Naive thymus-derived CD8-positive, alpha-beta T cell (primary cell): ENCODE data around the gene MXRA8. TPM values are rescaled to one million over a fixed set of nuclear protein-coding genes. Genes with fewer than 3 reads are reported as not detected.

Source experiments
- ATAC-seq, 2 donors: fragments of 150-1000 bp; cut with Tn5 transposase in 1 of 2; sonication (Bioruptor Pico), chemical (Tn5 transposase) in 1 of 2; 1 replicate in 1 of 2; 2 replicates in 1 of 2; pipeline ENCODE4 v1.10.0; 2021; ENCODE audit warnings: mild to moderate bottlenecking in 2 of 2, moderate library complexity in 2 of 2
- POLR2A ChIA-PET: fragments of 350-600 bp; sonication (Branson Sonifier 250); formaldehyde crosslinking; loops from one replicate; lab custom pipeline; 2021; ENCODE audit warnings: antibody characterized with exemption; lab: Charles Lee
- DNase-seq, 10 donors: peaks; one replicate each; pipeline versions ENCODE4 v3.0.0 to v3.0.0-alpha.2; 2020 to 2022
- H3K27ac Mint-ChIP-seq, 10 donors: one replicate each; pipeline ENCODE4 v1.8.0; 2020 to 2022; ENCODE audit warnings: mild to moderate bottlenecking in 10 of 10, mixed read lengths in 10 of 10, moderate library complexity in 4 of 10, inconsistent platforms in 1 of 10
- H3K27me3 Mint-ChIP-seq, 5 donors: one replicate each; pipeline ENCODE4 v1.8.0; 2021 to 2022; ENCODE audit warnings: mixed read lengths in 5 of 5
- H3K36me3 Mint-ChIP-seq, 3 donors: one replicate each; pipeline ENCODE4 v1.8.0; 2020 to 2022; ENCODE audit warnings: mixed read lengths in 3 of 3, mild to moderate bottlenecking in 2 of 3, inconsistent platforms in 1 of 3
- H3K4me1 Mint-ChIP-seq, 4 donors: one replicate each; pipeline ENCODE4 v1.8.0; 2021 to 2022; ENCODE audit warnings: mixed read lengths in 4 of 4
- H3K4me3 Mint-ChIP-seq, 10 donors: one replicate each; pipeline ENCODE4 v1.8.0; 2020 to 2022; ENCODE audit warnings: mild to moderate bottlenecking in 10 of 10, mixed read lengths in 10 of 10, moderate library complexity in 6 of 10, inconsistent platforms in 1 of 10
- H3K9me3 Mint-ChIP-seq, 9 donors: one replicate each; pipeline ENCODE4 v1.8.0; 2020 to 2022; ENCODE audit warnings: mixed read lengths in 9 of 9, mild to moderate bottlenecking in 3 of 9, inconsistent platforms in 1 of 9, moderate library complexity in 1 of 9
- polyA plus RNA-seq, 3 donors: library from polyadenylated mRNA; unstranded; fragments of 300-500 nt; fragmentation: Illumina TruSeq; gene quantifications; one replicate each; pipeline ENCODE4 v1.2.3, GENCODE V29; 2021
- total RNA-seq, 8 experiments: library from RNA in 2 of 8; stranded (reverse) in 2 of 8; gene quantifications; one replicate each; pipeline ENCODE4 v1.2.3 and lab custom pipeline; 2021 to 2026

Gene MXRA8
- total and polyA plus RNA-seq, 5 experiments from 2014 or later = 7.4 to 22.0 (median 7.7) TPM

GRCh38 chr1:1361233-1361981 is 3.1 kb upstream of the MXRA8 start:
- ATAC-seq (no peak), DNase-seq (peak in 1 of 10 donors; percentile 54)
- H3K27ac Mint-ChIP-seq = peak overlapping the region in 1 of 10 donors; percentile 22

GRCh38 chr1:1360506-1361169 is 2.3 kb upstream of the MXRA8 start:
- H3K27ac Mint-ChIP-seq = peak overlapping the region in 3 of 10 donors; percentile 22 to 34 (median 31)
- ATAC-seq = no peak
- H3K36me3 Mint-ChIP-seq = no peaks in the 10 kb centered on the region
- H3K4me1 Mint-ChIP-seq = peaks cover 13 to 36% (median 24%) of the 10 kb centered on the region in 4 donors
- H3K27me3 Mint-ChIP-seq = peaks cover 0 to 7% (median 0%) of the 10 kb centered on the region in 5 donors
- no peaks in the 10 kb centered on the region for H3K9me3 Mint-ChIP-seq
- peak overlapping the region in 3 of 10 donors; percentile 1 to 39 (median 34) for H3K4me3 Mint-ChIP-seq
- DNase-seq = peak in 1 of 10 donors; percentile 31
- POLR2A ChIA-PET = interaction anchor here (2.2 to 2.3 kb wide), 2 partner anchors 10 to 15 kb away, joined by 12 to 37 read pairs; partner anchors contain the start of gene AURKAIP1

More at GRCh38 chr1:1361233-1361981, 3.1 kb upstream of the MXRA8 start:
- POLR2A ChIA-PET = no interaction called here
- Mint-ChIP-seq H3K27me3 (peaks cover 0 to 7% (median 0%) of the 10 kb centered on the region in 5 donors), H3K36me3 (no peaks in the 10 kb centered on the region), H3K9me3 (no peaks in the 10 kb centered on the region), H3K4me1 (peaks cover 13 to 36% (median 24%) of the 10 kb centered on the region in 4 donors), H3K4me3 (peak overlapping the region in 2 of 10 donors; percentile 1 to 34)

GRCh38 chr1:1359664-1360468 is 1.5 kb upstream of the MXRA8 start:
- DNase-seq = peak in 2 of 10 donors; percentile 8 to 45
- POLR2A ChIA-PET = interaction anchor here (1.4 to 3.3 kb wide), 4 partner anchors 10 to 47 kb away, joined by 3 to 37 read pairs (median 12); partner anchors contain the start of genes AURKAIP1 and MRPL20
- Mint-ChIP-seq H3K9me3 (no peaks in the 10 kb centered on the region), H3K27ac (peak overlapping the region in 9 of 10 donors; percentile 71 to 94 (median 89)), H3K4me3 (peak overlapping the region in 9 of 10 donors; percentile 40 to 82 (median 78)), H3K36me3 (no peaks in the 10 kb centered on the region), H3K4me1 (peaks cover 13 to 36% (median 24%) of the 10 kb centered on the region in 4 donors), H3K27me3 (peaks cover 0 to 7% (median 0%) of the 10 kb centered on the region in 5 donors)
- ATAC-seq = no peak

GRCh38 chr1:1359308-1359663 is 931 bp upstream of the MXRA8 start:
- no peaks in the 10 kb centered on the region for H3K9me3 Mint-ChIP-seq
- DNase-seq (peak in 5 of 10 donors; percentile 8 to 77 (median 58)), ATAC-seq (peak; percentile 83 to 90)
- H3K36me3 Mint-ChIP-seq = no peaks in the 10 kb centered on the region
- peak overlapping the region; percentile 34 to 82 (median 78) for H3K4me3 Mint-ChIP-seq
- POLR2A ChIA-PET = interaction anchor here (0.6 to 3.3 kb wide), 5 partner anchors 11 to 96 kb away, joined by 3 to 37 read pairs (median 12); partner anchors contain the start of genes AURKAIP1 and MRPL20
- peak overlapping the region; percentile 70 to 94 (median 88) for H3K27ac Mint-ChIP-seq
- peaks cover 0 to 7% (median 0%) of the 10 kb centered on the region in 5 donors for H3K27me3 Mint-ChIP-seq
- peaks cover 13 to 37% (median 25%) of the 10 kb centered on the region in 4 donors for H3K4me1 Mint-ChIP-seq

GRCh38 chr1:1357871-1358432 is 403 bp downstream of the MXRA8 start:
- POLR2A ChIA-PET = interaction anchor here (3.3 to 7.4 kb wide), 2 partner anchors 10 to 14 kb away, joined by 12 to 105 read pairs; partner anchors contain the start of gene AURKAIP1
- no peaks in the 10 kb centered on the region for H3K9me3 Mint-ChIP-seq
- peaks cover 0 to 8% (median 0%) of the 10 kb centered on the region in 5 donors for H3K27me3 Mint-ChIP-seq
- DNase-seq = peak in 1 of 10 donors; percentile 3
- no peak for ATAC-seq
- peak overlapping the region in 8 of 10 donors; percentile 1 to 88 (median 36) for H3K27ac Mint-ChIP-seq
- H3K4me1 Mint-ChIP-seq = peaks cover 15 to 45% (median 36%) of the 10 kb centered on the region in 4 donors
- H3K36me3 Mint-ChIP-seq = no peaks in the 10 kb centered on the region
- peak overlapping the region in 8 of 10 donors; percentile 8 to 82 (median 52) for H3K4me3 Mint-ChIP-seq

GRCh38 chr1:1356796-1357401 is 1.5 kb downstream of the MXRA8 start:
- peak overlapping the region in 5 of 10 donors; percentile 26 to 80 (median 37) for H3K4me3 Mint-ChIP-seq
- peak overlapping the region in 7 of 10 donors; percentile 6 to 88 (median 38) for H3K27ac Mint-ChIP-seq
- ATAC-seq (no peak), DNase-seq (no peak)
- no peaks in the 10 kb centered on the region for H3K9me3 Mint-ChIP-seq
- H3K4me1 Mint-ChIP-seq = peaks cover 24 to 55% (median 44%) of the 10 kb centered on the region in 4 donors
- H3K36me3 Mint-ChIP-seq = no peaks in the 10 kb centered on the region
- POLR2A ChIA-PET = interaction anchor here (3.3 to 7.4 kb wide), 2 partner anchors 9 to 15 kb away, joined by 12 to 105 read pairs; partner anchors contain the start of gene AURKAIP1
- peaks cover 0 to 14% (median 0%) of the 10 kb centered on the region in 5 donors for H3K27me3 Mint-ChIP-seq

- POLR2A ChIA-PET = interaction anchor here (7.4 kb wide), 1 partner anchor 16 kb away, joined by 105 read pairs; the partner anchor contains the start of gene AURKAIP1
- DNase-seq (no peak), ATAC-seq (no peak)
- Mint-ChIP-seq H3K9me3 (no peaks in the 10 kb centered on the region), H3K36me3 (no peaks in the 10 kb centered on the region), H3K27me3 (peaks cover 0 to 14% (median 0%) of the 10 kb centered on the region in 5 donors), H3K4me3 (peak overlapping the region in 2 of 10 donors; percentile 26 to 80), H3K27ac (no peak overlapping the region), H3K4me1 (peaks cover 24 to 54% (median 44%) of the 10 kb centered on the region in 4 donors)
These were observed 2.1 kb downstream of the MXRA8 start for GRCh38 chr1:1356166-1356795.

GRCh38 chr1:1355416-1355815 is 2.9 kb downstream of the MXRA8 start:
- Mint-ChIP-seq H3K27ac (no peak overlapping the region), H3K36me3 (no peaks in the 10 kb centered on the region), H3K4me3 (peak overlapping the region in 1 of 10 donors; percentile 57), H3K27me3 (peaks cover 0 to 13% (median 0%) of the 10 kb centered on the region in 5 donors), H3K4me1 (peaks cover 19 to 46% (median 39%) of the 10 kb centered on the region in 4 donors), H3K9me3 (no peaks in the 10 kb centered on the region)
- ATAC-seq (no peak), DNase-seq (peak in 2 of 10 donors; percentile 16 to 18)
- POLR2A ChIA-PET = interaction anchor here (2.0 to 7.4 kb wide), 2 partner anchors 17 to 50 kb away, joined by 8 to 105 read pairs; partner anchors contain the start of gene AURKAIP1

- H3K4me1 Mint-ChIP-seq = peaks cover 19 to 44% (median 36%) of the 10 kb centered on the region in 4 donors
- DNase-seq (peak in 2 of 10 donors; percentile 47), ATAC-seq (peak; percentile 36)
- H3K4me3 Mint-ChIP-seq = peak overlapping the region; percentile 49 to 83 (median 67)
- H3K36me3 Mint-ChIP-seq = no peaks in the 10 kb centered on the region
- H3K9me3 Mint-ChIP-seq = no peaks in the 10 kb centered on the region
- POLR2A ChIA-PET = interaction anchor here (1.0 to 7.4 kb wide), 4 partner anchors 11 to 53 kb away, joined by 3 to 105 read pairs (median 6); partner anchors contain the start of gene AURKAIP1
- peaks cover 0 to 13% (median 0%) of the 10 kb centered on the region in 5 donors for H3K27me3 Mint-ChIP-seq
- H3K27ac Mint-ChIP-seq = peak overlapping the region in 3 of 10 donors; percentile 37 to 75 (median 72)
These were observed 3.8 kb downstream of the MXRA8 start for GRCh38 chr1:1354271-1355247.
